ENCODE results near the gene RNF26. TPM values are rescaled to one million over a fixed set of nuclear protein-coding genes. Genes with fewer than 3 reads are reported as not detected.

The RNF26 gene
- total and polyA plus RNA-seq, 2 of the 13 experiments (the other 11 are each of a cell fraction or from before 2014, with no cell fraction given), result 11.9 to 26.3 TPM

DNA sequence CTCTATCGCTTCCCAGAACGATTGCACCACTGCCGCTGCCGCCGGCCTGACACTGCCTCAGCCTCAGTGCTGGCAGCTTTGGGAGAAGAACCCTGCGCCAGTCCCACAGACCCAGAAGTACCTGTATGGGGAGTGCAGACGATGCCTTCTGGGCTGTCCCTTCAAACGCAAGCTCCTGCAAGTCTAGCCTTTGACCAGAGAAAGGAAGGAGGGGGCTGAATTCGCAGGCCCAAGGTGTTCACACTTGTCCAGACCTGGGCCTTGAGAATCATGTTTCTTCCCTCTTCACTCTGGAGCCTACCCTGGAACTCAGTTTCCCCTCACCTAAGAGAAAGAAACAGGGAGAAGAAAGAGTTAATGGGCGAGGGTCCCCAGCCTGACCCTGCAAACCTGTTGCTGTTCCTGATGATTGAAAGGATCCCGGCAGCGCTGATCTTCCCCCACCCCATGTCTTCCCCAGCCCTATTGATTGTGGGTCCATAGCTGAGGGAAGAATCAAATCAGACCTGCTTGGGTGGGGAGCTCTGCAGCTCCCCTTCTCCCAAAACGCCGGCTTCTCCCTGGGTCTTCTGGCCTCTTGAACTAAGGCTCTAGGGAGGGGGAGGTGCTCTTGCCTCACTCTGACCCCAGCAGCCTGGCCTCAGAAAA lies 16.6 kb upstream of the RNF26 start:
- 20% methylated on average over 7 of the region's 14 CpGs for WGBS (ENCODE audit: low lambda C conversion rate)
- no peak for TF ChIP-seq ZEB1 (IDR thresholded peaks at IDR 0.05; ENCODE audit: insufficient replicate concordance, low read depth)
- TF ChIP-seq ZNF354B (CRISPR knock-in tag; IDR thresholded peaks at IDR 0.05), result no peak
- no peak for TF ChIP-seq ZNF703 (CRISPR knock-in tag; IDR thresholded peaks at IDR 0.05; ENCODE audit: borderline replicate concordance)
- TF ChIP-seq SALL1 (CRISPR knock-in tag; IDR thresholded peaks at IDR 0.05), result no peak
- no peak for TF ChIP-seq EP300 (IDR thresholded peaks at IDR 0.05; ENCODE audit: low read depth in 2 of 2, low read length in 2 of 2)
- TF ChIP-seq EP300 (CRISPR knock-in tag; IDR thresholded peaks at IDR 0.05; ENCODE audit: borderline replicate concordance), result no peak
- TF ChIP-seq ELF1 (CRISPR knock-in tag; IDR thresholded peaks at IDR 0.05), result no peak
- no peak for TF ChIP-seq SMAD9 (CRISPR knock-in tag; IDR thresholded peaks at IDR 0.05)
- TF ChIP-seq, protein P1, sequence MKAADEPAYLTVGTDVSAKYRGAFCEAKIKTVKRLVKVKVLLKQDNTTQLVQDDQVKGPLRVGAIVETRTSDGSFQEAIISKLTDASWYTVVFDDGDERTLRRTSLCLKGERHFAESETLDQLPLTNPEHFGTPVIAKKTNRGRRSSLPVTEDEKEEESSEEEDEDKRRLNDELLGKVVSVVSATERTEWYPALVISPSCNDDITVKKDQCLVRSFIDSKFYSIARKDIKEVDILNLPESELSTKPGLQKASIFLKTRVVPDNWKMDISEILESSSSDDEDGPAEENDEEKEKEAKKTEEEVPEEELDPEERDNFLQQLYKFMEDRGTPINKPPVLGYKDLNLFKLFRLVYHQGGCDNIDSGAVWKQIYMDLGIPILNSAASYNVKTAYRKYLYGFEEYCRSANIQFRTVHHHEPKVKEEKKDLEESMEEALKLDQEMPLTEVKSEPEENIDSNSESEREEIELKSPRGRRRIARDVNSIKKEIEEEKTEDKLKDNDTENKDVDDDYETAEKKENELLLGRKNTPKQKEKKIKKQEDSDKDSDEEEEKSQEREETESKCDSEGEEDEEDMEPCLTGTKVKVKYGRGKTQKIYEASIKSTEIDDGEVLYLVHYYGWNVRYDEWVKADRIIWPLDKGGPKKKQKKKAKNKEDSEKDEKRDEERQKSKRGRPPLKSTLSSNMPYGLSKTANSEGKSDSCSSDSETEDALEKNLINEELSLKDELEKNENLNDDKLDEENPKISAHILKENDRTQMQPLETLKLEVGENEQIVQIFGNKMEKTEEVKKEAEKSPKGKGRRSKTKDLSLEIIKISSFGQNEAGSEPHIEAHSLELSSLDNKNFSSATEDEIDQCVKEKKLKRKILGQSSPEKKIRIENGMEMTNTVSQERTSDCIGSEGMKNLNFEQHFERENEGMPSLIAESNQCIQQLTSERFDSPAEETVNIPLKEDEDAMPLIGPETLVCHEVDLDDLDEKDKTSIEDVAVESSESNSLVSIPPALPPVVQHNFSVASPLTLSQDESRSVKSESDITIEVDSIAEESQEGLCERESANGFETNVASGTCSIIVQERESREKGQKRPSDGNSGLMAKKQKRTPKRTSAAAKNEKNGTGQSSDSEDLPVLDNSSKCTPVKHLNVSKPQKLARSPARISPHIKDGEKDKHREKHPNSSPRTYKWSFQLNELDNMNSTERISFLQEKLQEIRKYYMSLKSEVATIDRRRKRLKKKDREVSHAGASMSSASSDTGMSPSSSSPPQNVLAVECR (CRISPR knock-in tag; IDR thresholded peaks at IDR 0.05; ENCODE audit: borderline replicate concordance), result no peak
- TF ChIP-seq ZNF329 (CRISPR knock-in tag; IDR thresholded peaks at IDR 0.05; ENCODE audit: low read depth), result no peak
- no peak for TF ChIP-seq CBFB (CRISPR knock-in tag; IDR thresholded peaks at IDR 0.05)
- TF ChIP-seq BRCA1 (CRISPR knock-in tag; IDR thresholded peaks at IDR 0.05), result no peak
- TF ChIP-seq, protein P2, sequence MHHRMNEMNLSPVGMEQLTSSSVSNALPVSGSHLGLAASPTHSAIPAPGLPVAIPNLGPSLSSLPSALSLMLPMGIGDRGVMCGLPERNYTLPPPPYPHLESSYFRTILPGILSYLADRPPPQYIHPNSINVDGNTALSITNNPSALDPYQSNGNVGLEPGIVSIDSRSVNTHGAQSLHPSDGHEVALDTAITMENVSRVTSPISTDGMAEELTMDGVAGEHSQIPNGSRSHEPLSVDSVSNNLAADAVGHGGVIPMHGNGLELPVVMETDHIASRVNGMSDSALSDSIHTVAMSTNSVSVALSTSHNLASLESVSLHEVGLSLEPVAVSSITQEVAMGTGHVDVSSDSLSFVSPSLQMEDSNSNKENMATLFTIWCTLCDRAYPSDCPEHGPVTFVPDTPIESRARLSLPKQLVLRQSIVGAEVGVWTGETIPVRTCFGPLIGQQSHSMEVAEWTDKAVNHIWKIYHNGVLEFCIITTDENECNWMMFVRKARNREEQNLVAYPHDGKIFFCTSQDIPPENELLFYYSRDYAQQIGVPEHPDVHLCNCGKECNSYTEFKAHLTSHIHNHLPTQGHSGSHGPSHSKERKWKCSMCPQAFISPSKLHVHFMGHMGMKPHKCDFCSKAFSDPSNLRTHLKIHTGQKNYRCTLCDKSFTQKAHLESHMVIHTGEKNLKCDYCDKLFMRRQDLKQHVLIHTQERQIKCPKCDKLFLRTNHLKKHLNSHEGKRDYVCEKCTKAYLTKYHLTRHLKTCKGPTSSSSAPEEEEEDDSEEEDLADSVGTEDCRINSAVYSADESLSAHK (CRISPR knock-in tag; IDR thresholded peaks at IDR 0.05; ENCODE audit: borderline replicate concordance), result no peak
- no peak for TF ChIP-seq CENPT (CRISPR knock-in tag; IDR thresholded peaks at IDR 0.05; ENCODE audit: low read depth)
- TF ChIP-seq, protein P3, sequence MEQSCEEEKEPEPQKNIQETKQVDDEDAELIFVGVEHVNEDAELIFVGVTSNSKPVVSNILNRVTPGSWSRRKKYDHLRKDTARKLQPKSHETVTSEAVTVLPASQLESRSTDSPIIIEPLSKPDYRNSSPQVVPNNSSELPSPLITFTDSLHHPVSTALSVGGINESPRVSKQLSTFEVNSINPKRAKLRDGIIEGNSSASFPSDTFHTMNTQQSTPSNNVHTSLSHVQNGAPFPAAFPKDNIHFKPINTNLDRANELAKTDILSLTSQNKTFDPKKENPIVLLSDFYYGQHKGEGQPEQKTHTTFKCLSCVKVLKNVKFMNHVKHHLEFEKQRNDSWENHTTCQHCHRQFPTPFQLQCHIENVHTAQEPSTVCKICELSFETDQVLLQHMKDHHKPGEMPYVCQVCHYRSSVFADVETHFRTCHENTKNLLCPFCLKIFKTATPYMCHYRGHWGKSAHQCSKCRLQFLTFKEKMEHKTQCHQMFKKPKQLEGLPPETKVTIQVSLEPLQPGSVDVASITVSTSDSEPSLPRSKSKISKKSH (CRISPR knock-in tag; IDR thresholded peaks at IDR 0.05; ENCODE audit: borderline replicate concordance), result no peak
- TF ChIP-seq ZFP1 (CRISPR knock-in tag; IDR thresholded peaks at IDR 0.05), result 0 out of 2 replicates have a peak, but pooled peaks have one; percentile 11

More for the DNA sequence above, 16.6 kb upstream of the RNF26 start:
- peak overlapping the region; percentile 53 to 77 (median 76) for H3K4me3 ChIP-seq (replicated peaks in 1 of 3; ENCODE audit: insufficient read depth in 1 of 3, low read depth in 2 of 3, low read length in 3 of 3)
- DNase-seq (ENCODE audit: low spot score) (no peak), FAIRE-seq (no peak), ATAC-seq (peak; percentile 45; the same call in 2 of the 3 replicates)
- no peak overlapping the region for H3K27ac ChIP-seq (ENCODE audit: extremely low read length, insufficient read depth, low read length)
- no peaks in the 10 kb centered on the region for H4K20me1 ChIP-seq (ENCODE audit: insufficient read depth, low read length)
- no peaks in the 10 kb centered on the region for H3K79me2 ChIP-seq (ENCODE audit: insufficient read depth, low read length)
- intact Hi-C loops (cut with micrococcal nuclease; ENCODE audit: unreplicated experiment), result loop anchor here (2.0 kb wide), 1 partner anchor 17 kb away; the partner anchor contains the start of gene RNF26
- POLR2A ChIA-PET, result interaction anchor here (1.1 to 3.0 kb wide), 13 partner anchors 8 to 233 kb away, joined by 3 to 14 read pairs (median 5); partner anchors contain the start of genes HMBS, RNF26 and USP2
- H3K27me3 ChIP-seq (ENCODE audit: control insufficient read depth in 1 of 2, insufficient read depth in 2 of 2, low read length in 2 of 2), result peaks cover 0 to 9% of the 10 kb centered on the region in 2 experiments; a peak in 1 of 5 replicates
- H3K9ac ChIP-seq (ENCODE audit: insufficient read depth, low read depth, low read length), result peak overlapping the region; percentile 70
- H2AFZ ChIP-seq (ENCODE audit: low read length), result peak overlapping the region; percentile 30
- TSS peak; percentile 67 for BruUV-seq (replicated peaks)
- H3K4me2 ChIP-seq (ENCODE audit: low read depth, low read length), result peak overlapping the region; percentile 96
- CTCF ChIA-PET (ENCODE audit: low intra/inter-chr PET ratio, low total read pairs), result no interaction called here
- in situ Hi-C loops (cut with HindIII; ENCODE audit: extremely low pct_ligation_motif_present, low pct_unique_long_range_greater_than_20kb), result no loop called here
- no peaks in the 10 kb centered on the region for H3K36me3 ChIP-seq (replicated peaks in 1 of 2; ENCODE audit: control insufficient read depth in 1 of 2, insufficient read depth in 2 of 2, low read length in 2 of 2)
- H3K9me3 ChIP-seq (ENCODE audit: low read length), result no peaks in the 10 kb centered on the region
- H3K4me1 ChIP-seq (ENCODE audit: insufficient read depth, low read length), result peaks cover 65% of the 10 kb centered on the region
